ENCODE measurements around the gene DBN1. TPM values are rescaled to one million over a fixed set of nuclear protein-coding genes. Genes with fewer than 3 reads are reported as not detected.

Gene DBN1
- total RNA-seq, 1 experiment from 2014 or later = 195 TPM

- POLR2A ChIA-PET = interaction anchor here (1.5 kb wide), 1 partner anchor 17 kb away, joined by 9 read pairs; no protein-coding TSS in a partner anchor
Measured at GRCh38 chr5:177425196-177425800, 48.1 kb downstream of the DBN1 start.

DNA sequence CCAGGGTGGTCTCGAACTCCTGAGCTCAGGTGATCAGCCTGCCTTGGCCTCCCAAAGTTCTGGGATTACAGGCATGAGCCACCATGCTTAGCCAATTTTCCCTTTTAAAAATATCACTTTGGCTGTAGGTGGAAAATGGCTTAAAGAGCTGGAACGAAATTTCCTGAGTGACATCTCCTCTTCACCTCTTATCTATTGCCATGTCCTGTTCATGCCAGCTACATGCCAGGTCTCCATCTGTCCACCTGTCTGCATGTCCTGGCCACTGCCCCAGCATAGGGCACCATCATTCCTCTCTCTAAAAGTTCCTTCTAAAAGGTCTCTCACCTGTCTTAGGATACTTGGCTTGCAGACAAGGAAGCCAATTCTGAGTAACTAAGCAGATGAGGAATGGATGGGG, 49.8 kb downstream of the DBN1 start:
- Histone ChIP-seq H3K36me3 (ENCODE audit: control insufficient read depth, insufficient read depth, low read length) (peaks cover 2% of the 10 kb centered on the region; the same call in 1 of the 2 replicates), H3K4me3 (ENCODE audit: low read depth in 2 of 2, low read length in 2 of 2) (no peak overlapping the region), H3K9me3 (ENCODE audit: control insufficient read depth, insufficient read depth, low read depth, low read length) (no peaks in the 10 kb centered on the region), H3K27me3 (ENCODE audit: control insufficient read depth, insufficient read depth, low read length) (no peaks in the 10 kb centered on the region), H3K27ac (ENCODE audit: low read length) (no peak overlapping the region), H3K4me1 (ENCODE audit: control insufficient read depth, insufficient read depth, low read length) (peaks cover 18% of the 10 kb centered on the region)
- no TSS peak for BruUV-seq (replicated peaks)
- DNase-seq (ENCODE audit: low read depth, low spot score) (no peak), ATAC-seq (no peak)
- ChIA-PET POLR2A (no interaction called here), CTCF (interaction anchor here (1.2 kb wide), 1 partner anchor 20 kb away, joined by 3 read pairs; no protein-coding TSS in a partner anchor)
- TF ChIP-seq POLR2AphosphoS5 (IDR thresholded peaks at IDR 0.05; ENCODE audit: low read depth, low read length) (no peak), TCF7L2 (IDR thresholded peaks at IDR 0.05; ENCODE audit: low read depth, low read length) (no peak), REST (IDR thresholded peaks at IDR 0.05; ENCODE audit: insufficient read depth in 1 of 2, low read depth in 2 of 2, low read length in 1 of 2) (no peak), SIN3A (IDR thresholded peaks at IDR 0.05; ENCODE audit: borderline replicate concordance, insufficient read depth, low read depth, low read length) (no peak)
- TF ChIP-seq, protein P1, sequence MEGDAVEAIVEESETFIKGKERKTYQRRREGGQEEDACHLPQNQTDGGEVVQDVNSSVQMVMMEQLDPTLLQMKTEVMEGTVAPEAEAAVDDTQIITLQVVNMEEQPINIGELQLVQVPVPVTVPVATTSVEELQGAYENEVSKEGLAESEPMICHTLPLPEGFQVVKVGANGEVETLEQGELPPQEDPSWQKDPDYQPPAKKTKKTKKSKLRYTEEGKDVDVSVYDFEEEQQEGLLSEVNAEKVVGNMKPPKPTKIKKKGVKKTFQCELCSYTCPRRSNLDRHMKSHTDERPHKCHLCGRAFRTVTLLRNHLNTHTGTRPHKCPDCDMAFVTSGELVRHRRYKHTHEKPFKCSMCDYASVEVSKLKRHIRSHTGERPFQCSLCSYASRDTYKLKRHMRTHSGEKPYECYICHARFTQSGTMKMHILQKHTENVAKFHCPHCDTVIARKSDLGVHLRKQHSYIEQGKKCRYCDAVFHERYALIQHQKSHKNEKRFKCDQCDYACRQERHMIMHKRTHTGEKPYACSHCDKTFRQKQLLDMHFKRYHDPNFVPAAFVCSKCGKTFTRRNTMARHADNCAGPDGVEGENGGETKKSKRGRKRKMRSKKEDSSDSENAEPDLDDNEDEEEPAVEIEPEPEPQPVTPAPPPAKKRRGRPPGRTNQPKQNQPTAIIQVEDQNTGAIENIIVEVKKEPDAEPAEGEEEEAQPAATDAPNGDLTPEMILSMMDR (IDR thresholded peaks at IDR 0.05) = no peak
- in situ Hi-C loops (cut with HindIII; ENCODE audit: low pct_unique_long_range_greater_than_20kb, low sequenced_read_pairs) = no loop called here
- intact Hi-C loops (cut with micrococcal nuclease; ENCODE audit: unreplicated experiment) = no loop called here

More at GRCh38 chr5:177425196-177425800, 48.1 kb downstream of the DBN1 start:
- BruUV-seq (replicated peaks) = TSS peak; percentile 85
- H3K27ac ChIP-seq (ENCODE audit: low read length) = peak overlapping the region; percentile 97
- intact Hi-C loops (cut with micrococcal nuclease; ENCODE audit: unreplicated experiment) (no loop called here), in situ Hi-C loops (cut with HindIII; ENCODE audit: low pct_unique_long_range_greater_than_20kb, low sequenced_read_pairs) (no loop called here)
- peaks cover 18% of the 10 kb centered on the region for H3K4me1 ChIP-seq (ENCODE audit: control insufficient read depth, insufficient read depth, low read length)
- H3K27me3 ChIP-seq (ENCODE audit: control insufficient read depth, insufficient read depth, low read length) = no peaks in the 10 kb centered on the region
- H3K36me3 ChIP-seq (ENCODE audit: control insufficient read depth, insufficient read depth, low read length) = peaks cover 2% of the 10 kb centered on the region; the same call in 1 of the 2 replicates
- no peaks in the 10 kb centered on the region for H3K9me3 ChIP-seq (ENCODE audit: control insufficient read depth, insufficient read depth, low read depth, low read length)
- peak overlapping the region; percentile 60 to 62 for H3K4me3 ChIP-seq (ENCODE audit: low read depth in 2 of 2, low read length in 2 of 2)
- CTCF ChIA-PET = interaction anchor here (1.3 to 1.8 kb wide), 3 partner anchors 22 to 115 kb away, joined by 4 to 13 read pairs (median 5); no protein-coding TSS in a partner anchor
- DNase-seq (ENCODE audit: low read depth, low spot score) = no peak
- TF ChIP-seq REST (IDR thresholded peaks at IDR 0.05; ENCODE audit: insufficient read depth in 1 of 2, low read depth in 2 of 2, low read length in 1 of 2) (no peak), TCF7L2 (IDR thresholded peaks at IDR 0.05; ENCODE audit: low read depth, low read length) (no peak), POLR2AphosphoS5 (IDR thresholded peaks at IDR 0.05; ENCODE audit: low read depth, low read length) (no peak), SIN3A (IDR thresholded peaks at IDR 0.05; ENCODE audit: borderline replicate concordance, insufficient read depth, low read depth, low read length) (no peak)
- TF ChIP-seq, protein P1 (IDR thresholded peaks at IDR 0.05) = no peak
- ATAC-seq = no peak
